A549 (cell line): ENCODE data around the gene HNF4A. TPM values are rescaled to one million over a fixed set of nuclear protein-coding genes. Genes with fewer than 3 reads are reported as not detected.

Experiments used
- ATAC-seq, 2 experiments: fragments of 200-7000 bp in 1 of 2; fragments of >200 bp in 1 of 2; cut with Nextera tagmentation in 1 of 2; cut with Tn5 transposase in 1 of 2; 3 replicates each; pipeline versions ENCODE4 v1.8.0 to v1.9.1; 2018 to 2020; ENCODE audit warnings: mild to moderate bottlenecking in 1 of 2, moderate library complexity in 1 of 2
- CTCF ChIA-PET: fragments of 300-600 bp; sonication (Branson Sonifier 250); formaldehyde crosslinking; extraction: SDS; loops from one replicate; lab custom pipeline; 2021; ENCODE audit warnings: antibody characterized with exemption, inconsistent platforms; lab: Yijun Ruan, JAX
- POLR2A ChIA-PET: fragments of 350-600 bp; formaldehyde crosslinking; extraction: SDS; loops from one replicate; lab custom pipeline; 2021; ENCODE audit warnings: antibody characterized with exemption, inconsistent platforms; lab: Yijun Ruan, JAX
- DNase-seq, 2 experiments: peaks; one replicate each; pipeline versions ENCODE4 v3.0.0 to v3.0.0-alpha.2; 2011 to 2016; ENCODE audit warnings: low read depth in 1 of 2, low spot score in 1 of 2
- FAIRE-seq: peaks from 2 replicates; lab custom pipeline; 2011; peaks lifted over from hg19 to GRCh38; lab: Jason Lieb, UNC
- H3K27ac ChIP-seq, 2 experiments: fragments of >200 bp; sonication (Bioruptor Twin); formaldehyde crosslinking; 3 replicates each; pipeline ENCODE4 v1.5.1; 2016 to 2017
- H3K4me1 ChIP-seq: fragments of >200 bp; sonication (Bioruptor Twin); formaldehyde crosslinking; 3 replicates; pipeline ENCODE4 v1.6.1; 2016
- H3K4me2 ChIP-seq: fragments of >200 bp; sonication (Bioruptor Twin); formaldehyde crosslinking; 3 replicates; pipeline ENCODE4 v1.6.1; 2016
- H3K4me3 ChIP-seq: fragments of >200 bp; sonication (Bioruptor Twin); formaldehyde crosslinking; 3 replicates; pipeline ENCODE4 v1.5.1; 2016
- H3K9me3 ChIP-seq: fragments of >200 bp; sonication (Bioruptor Twin); formaldehyde crosslinking; 3 replicates; pipeline ENCODE4 v1.6.1; 2016
- CHD4 ChIP-seq: fragments of 200-600 bp; sonication (generic); IDR thresholded peaks from 2 replicates; pipeline ENCODE4 v1.6.1; 2016; ENCODE audit warnings: antibody characterized with exemption, mild to moderate bottlenecking, borderline replicate concordance
- EP300 ChIP-seq, 2 experiments: fragments of >200 bp; sonication (Bioruptor Twin); formaldehyde crosslinking; IDR thresholded peaks; 2 replicates in 1 of 2; 3 replicates in 1 of 2; pipeline ENCODE4 v1.6.1; 2016 to 2017
- ESRRA ChIP-seq: fragments of 150-350 bp; IDR thresholded peaks from 2 replicates; pipeline ENCODE4 v1.6.1; 2014; ENCODE audit warnings: mild to moderate bottlenecking, low read length, borderline replicate concordance
- FOSL2 ChIP-seq, 2 experiments: fragments of 450-650 bp in 1 of 2; fragments of >200 bp in 1 of 2; sonication (Bioruptor Twin) in 1 of 2; formaldehyde crosslinking; IDR thresholded peaks; 2 replicates each; pipeline versions ENCODE4 v1.5.0 to v1.6.1; 2016 to 2020; ENCODE audit warnings: mild to moderate bottlenecking in 1 of 2, moderate library complexity in 1 of 2
- HOXB13 ChIP-seq: fragments of 250-450 bp; sonication (Bioruptor Pico); IDR thresholded peaks from 2 replicates; pipeline ENCODE4 v1.5.0; 2020; ENCODE audit warnings: low read depth, mild to moderate bottlenecking, moderate library complexity
- JUN ChIP-seq, 2 experiments: fragments of >200 bp; sonication (Bioruptor Twin); formaldehyde crosslinking; IDR thresholded peaks; 2 replicates in 1 of 2; 3 replicates in 1 of 2; pipeline ENCODE4 v1.6.1; 2016 to 2017
- KDM1A ChIP-seq: fragments of 200-600 bp; sonication (generic); IDR thresholded peaks from 2 replicates; pipeline ENCODE4 v1.6.1; 2016; ENCODE audit warnings: low read depth, mild to moderate bottlenecking
- MAZ ChIP-seq: fragments of 150-350 bp; IDR thresholded peaks from 2 replicates; pipeline ENCODE4 v1.6.1; 2014; ENCODE audit warnings: antibody characterized with exemption, low read depth, low read length, borderline replicate concordance
- NFE2L2 ChIP-seq: fragments of 150-350 bp; conservative IDR thresholded peaks from 2 replicates; pipeline ENCODE4 v1.6.1; 2014; ENCODE audit warnings: low read length
- NPAS2 ChIP-seq: fragments of 250-450 bp; sonication (Bioruptor Pico); IDR thresholded peaks from 2 replicates; pipeline ENCODE4 v1.8.0; 2022; ENCODE audit warnings: mild to moderate bottlenecking, moderate library complexity, borderline replicate concordance
- NR3C1 ChIP-seq: fragments of >200 bp; sonication (Bioruptor Twin); formaldehyde crosslinking; IDR thresholded peaks from 3 replicates; pipeline ENCODE4 v1.6.1; 2017
- RARB ChIP-seq: fragments of 250-450 bp; sonication (Bioruptor Pico); IDR thresholded peaks from 2 replicates; pipeline ENCODE4 v1.8.0; 2021; ENCODE audit warnings: mild to moderate bottlenecking, moderate library complexity
- SMC3 ChIP-seq: fragments of >200 bp; sonication (Bioruptor Twin); formaldehyde crosslinking; IDR thresholded peaks from 3 replicates; pipeline ENCODE4 v1.6.1; 2018; ENCODE audit warnings: inconsistent platforms
- SREBF2 ChIP-seq: fragments of 450-650 bp; IDR thresholded peaks from 2 replicates; pipeline ENCODE4 v1.6.1; 2014; ENCODE audit warnings: mild to moderate bottlenecking, moderate library complexity
- TFCP2L1 ChIP-seq: fragments of 250-450 bp; sonication (Bioruptor Pico); IDR thresholded peaks from 2 replicates; pipeline ENCODE4 v1.5.0; 2021; ENCODE audit warnings: mild to moderate bottlenecking
- ZC3H11A ChIP-seq: fragments of 450-650 bp; IDR thresholded peaks from 2 replicates; pipeline ENCODE4 v1.6.1; 2014; ENCODE audit warnings: antibody characterized with exemption, mild to moderate bottlenecking
- ZFP36 ChIP-seq: fragments of 450-650 bp; IDR thresholded peaks from 2 replicates; pipeline ENCODE4 v1.6.1; 2014; ENCODE audit warnings: borderline replicate concordance; ENCODE audit not compliant: partially characterized antibody
- WGBS: methylation state at CpG from one replicate; pipeline ENCODE4 v1.1.6; 2017; ENCODE audit errors: missing lambda C conversion rate; 5-methylcytosine and 5-hydroxymethylcytosine counted together
- polyA plus RNA-seq, 4 experiments: library from polyadenylated mRNA; depleted of rRNA in 3 of 4; stranded (reverse); fragments of >200 nt; fragmentation: RNase III in 1 of 4; extraction: RNeasy Plus Mini Kit Qiagen cat#74134 plus additional on column Dnase treatment in 1 of 4; gene quantifications; 2 replicates in 3 of 4; 3 replicates in 1 of 4; pipeline ENCODE4 v1.2.3, GENCODE V29; 2011 to 2017
- TF ChIP-seq, protein P1 (sequence below): fragments of 250-450 bp; sonication (Bioruptor Pico); IDR thresholded peaks from 2 replicates; pipeline ENCODE4 v1.5.0; 2020; ENCODE audit warnings: low read depth, mild to moderate bottlenecking, moderate library complexity
- TF ChIP-seq, protein P2 (sequence below): fragments of >200 bp; sonication (Bioruptor Twin); formaldehyde crosslinking; IDR thresholded peaks from 3 replicates; pipeline ENCODE4 v1.6.1; 2016
- TF ChIP-seq, protein P3 (sequence below): fragments of 150-350 bp; IDR thresholded peaks from 2 replicates; pipeline ENCODE4 v1.6.1; 2014; ENCODE audit warnings: low read depth, mild to moderate bottlenecking, low read length

Gene HNF4A
- polyA plus RNA-seq, 2 of the 4 experiments (the other 2 are of a cell fraction): 20.0 to 26.2 TPM

DNA sequence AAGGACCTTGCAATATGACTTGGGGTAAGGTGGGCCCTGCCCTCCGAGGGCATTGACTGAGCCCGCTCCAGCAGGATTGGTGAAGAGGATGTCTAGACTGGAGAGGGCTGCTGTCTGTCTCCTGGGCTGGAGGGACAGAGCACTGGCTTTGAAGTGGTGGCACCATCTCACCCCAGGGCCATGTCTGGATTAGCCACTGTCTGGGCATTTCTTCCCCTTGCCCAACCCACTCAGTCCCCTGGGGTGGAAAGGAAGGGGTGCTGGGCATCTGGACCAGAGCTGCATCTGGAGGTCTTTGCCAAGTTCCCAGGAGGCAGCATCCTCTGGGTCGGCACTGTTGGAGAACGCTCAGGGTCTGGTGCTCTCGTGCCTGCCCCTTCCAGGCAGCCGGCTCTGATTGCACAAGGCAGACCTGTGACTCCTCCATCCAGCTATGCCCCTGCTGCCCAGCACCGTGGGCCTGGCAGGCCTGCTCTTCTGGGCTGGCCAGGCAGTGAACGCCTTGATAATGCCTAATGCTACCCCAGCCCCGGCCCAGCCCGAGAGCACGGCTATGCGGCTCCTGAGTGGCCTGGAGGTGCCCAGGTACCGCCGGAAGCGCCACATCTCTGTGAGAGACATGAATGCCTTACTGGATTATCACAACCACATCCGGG lies 18.6 kb upstream of the HNF4A start, which contains the start of gene R3HDML:
TSS of gene R3HDML (plus strand) at position 319 of the 656 bp plus-strand sequence. CDS start at position 434, 115 bp downstream.
- TF ChIP-seq NPAS2 (CRISPR knock-in tag): no peak
- peak; percentile 68 for TF ChIP-seq ZFP36
- Histone ChIP-seq H3K4me1 (peaks cover 18% of the 10 kb centered on the region; the same call in 1 of the 3 replicates), H3K9me3 (no peaks in the 10 kb centered on the region), H3K4me2 (peak within 1 kb of the TSS; percentile 28; the same call in 1 of the 3 replicates), H3K4me3 (no peak within 1 kb of the TSS), H3K27ac (peak within 1 kb of the TSS in 1 of 2 experiments; percentile 33; a peak in 2 of 6 replicates)
- peak in 1 of 2 experiments; percentile 32 for DNase-seq
- no peak for FAIRE-seq
- 74% methylated on average over 12 of the region's 16 CpGs for WGBS
- CTCF ChIA-PET: interaction anchor here (0.5 kb wide), 1 partner anchor 32 kb away, joined by 3 read pairs; no protein-coding TSS in a partner anchor
- POLR2A ChIA-PET: no interaction called here
- peak; percentile 37 to 63; a peak in 4 of 6 replicates for ATAC-seq

DNA sequence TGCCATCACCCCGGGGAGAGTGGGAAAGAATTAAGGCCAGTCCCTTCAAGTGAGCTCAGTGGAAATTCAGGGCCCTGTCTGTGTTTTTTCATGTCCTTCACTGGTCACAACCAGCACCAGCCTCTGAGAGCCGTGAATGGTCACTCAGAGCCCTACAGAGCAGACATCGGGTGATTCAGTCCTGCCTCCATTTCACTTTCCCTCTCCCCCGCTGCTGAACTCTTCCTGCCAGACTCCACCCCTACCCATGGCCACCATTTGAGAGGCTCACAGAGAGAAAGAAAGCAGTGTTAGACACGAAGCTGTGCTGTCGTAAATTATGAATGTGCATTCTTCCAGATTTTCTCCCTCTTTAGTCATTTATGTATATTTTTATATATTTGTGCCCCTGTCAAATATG lies 13.3 kb upstream of the HNF4A start:
- ATAC-seq (no peak), FAIRE-seq (no peak), DNase-seq (no peak)
- 76% methylated on average over 6 of the region's 6 CpGs for WGBS
- ChIA-PET CTCF (interaction anchor here (0.9 to 1.4 kb wide), 4 partner anchors 12 to 41 kb away, joined by 3 to 4 read pairs (median 4); no protein-coding TSS in a partner anchor), POLR2A (no interaction called here)
- H3K4me3 ChIP-seq: no peak overlapping the region
- no peaks in the 10 kb centered on the region for H3K9me3 ChIP-seq
- no peaks in the 10 kb centered on the region; the same call in 2 of the 3 replicates for H3K4me1 ChIP-seq
- H3K27ac ChIP-seq: no peak overlapping the region
- TF ChIP-seq MAZ: no peak
- TF ChIP-seq, protein P1, sequence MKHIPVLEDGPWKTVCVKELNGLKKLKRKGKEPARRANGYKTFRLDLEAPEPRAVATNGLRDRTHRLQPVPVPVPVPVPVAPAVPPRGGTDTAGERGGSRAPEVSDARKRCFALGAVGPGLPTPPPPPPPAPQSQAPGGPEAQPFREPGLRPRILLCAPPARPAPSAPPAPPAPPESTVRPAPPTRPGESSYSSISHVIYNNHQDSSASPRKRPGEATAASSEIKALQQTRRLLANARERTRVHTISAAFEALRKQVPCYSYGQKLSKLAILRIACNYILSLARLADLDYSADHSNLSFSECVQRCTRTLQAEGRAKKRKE (CRISPR knock-in tag): no peak
- no peak for TF ChIP-seq NFE2L2
- TF ChIP-seq ZC3H11A: no peak
- TF ChIP-seq FOSL2 (IDR thresholded peaks at IDR 0.05): no peak
- TF ChIP-seq FOSL2 (CRISPR knock-in tag; IDR thresholded peaks at IDR 0.05): no peak
- no peak for TF ChIP-seq HOXB13
- no peak for TF ChIP-seq NR3C1
- no peak overlapping the region for H3K4me2 ChIP-seq

DNA sequence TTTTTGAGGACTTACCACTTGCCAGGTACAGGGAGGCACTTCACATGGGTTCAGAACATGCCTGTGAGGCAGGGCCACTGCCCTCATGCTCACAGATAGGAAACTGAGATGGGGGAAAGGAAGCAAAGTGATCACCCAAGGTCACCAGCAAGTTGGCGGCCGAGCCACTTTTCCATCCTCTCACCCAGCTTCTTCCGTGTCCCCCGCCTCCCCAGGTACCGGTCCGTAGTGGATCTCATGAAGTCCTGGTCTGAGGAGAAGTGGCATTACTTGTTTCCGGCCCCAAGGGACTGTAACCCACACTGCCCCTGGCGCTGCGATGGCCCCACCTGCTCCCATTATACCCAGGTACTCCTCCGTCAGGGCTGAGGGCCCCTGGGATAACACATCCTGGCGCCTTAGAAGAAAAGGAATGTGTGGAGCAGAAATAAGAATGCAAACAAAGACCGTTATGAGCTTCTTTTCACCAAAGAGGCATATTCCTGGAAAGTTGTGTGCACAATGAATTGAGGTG lies 12.3 kb upstream of the HNF4A start:
- Histone ChIP-seq H3K4me3 (no peak overlapping the region), H3K27ac (no peak overlapping the region), H3K9me3 (no peaks in the 10 kb centered on the region), H3K4me1 (no peaks in the 10 kb centered on the region), H3K4me2 (no peak overlapping the region)
- no peak for ATAC-seq
- TF ChIP-seq NR3C1: no peak
- no peak for TF ChIP-seq RARB (CRISPR knock-in tag)
- TF ChIP-seq NFE2L2: no peak
- TF ChIP-seq SMC3: no peak
- no peak for TF ChIP-seq EP300 (IDR thresholded peaks at IDR 0.05)
- POLR2A ChIA-PET: no interaction called here
- CTCF ChIA-PET: interaction anchor here (0.8 to 1.3 kb wide), 3 partner anchors 13 to 40 kb away, joined by 3 to 4 read pairs (median 4); no protein-coding TSS in a partner anchor
- no peak for FAIRE-seq
- no peak for DNase-seq
- 71% methylated on average over 10 of the region's 12 CpGs for WGBS

DNA sequence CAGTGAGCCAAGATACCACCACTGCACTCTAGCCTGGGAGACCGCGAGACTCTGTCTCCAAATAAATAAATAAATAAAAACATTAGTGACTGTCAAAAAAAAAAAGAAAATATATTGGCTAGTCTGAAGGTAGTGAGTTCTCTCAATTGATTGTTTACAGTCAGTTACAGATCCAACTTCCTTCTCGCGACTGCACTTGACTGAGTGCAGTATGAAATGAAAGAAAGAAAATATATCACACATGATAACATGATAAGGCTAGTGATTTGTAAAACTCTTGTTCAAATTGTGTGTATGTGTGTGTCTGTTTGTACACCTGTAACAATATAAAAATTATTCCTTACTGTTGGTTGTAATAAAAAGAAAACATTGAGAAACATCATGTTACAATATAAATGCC lies 10.8 kb upstream of the HNF4A start:
- CTCF ChIA-PET: interaction anchor here (0.6 to 1.0 kb wide), 3 partner anchors 36 to 128 kb away, joined by 3 read pairs; no protein-coding TSS in a partner anchor
- DNase-seq (no peak), ATAC-seq (no peak), FAIRE-seq (no peak)
- 90% methylated on average over 4 of the region's 4 CpGs for whole genome bisulfite sequencing
- TF ChIP-seq TFCP2L1: no peak
- no peak for TF ChIP-seq ESRRA
- no peak for TF ChIP-seq KDM1A
- TF ChIP-seq CHD4: no peak
- TF ChIP-seq EP300 (IDR thresholded peaks at IDR 0.05): no peak
- no peak for TF ChIP-seq JUN (IDR thresholded peaks at IDR 0.05)
- TF ChIP-seq, protein P2, sequence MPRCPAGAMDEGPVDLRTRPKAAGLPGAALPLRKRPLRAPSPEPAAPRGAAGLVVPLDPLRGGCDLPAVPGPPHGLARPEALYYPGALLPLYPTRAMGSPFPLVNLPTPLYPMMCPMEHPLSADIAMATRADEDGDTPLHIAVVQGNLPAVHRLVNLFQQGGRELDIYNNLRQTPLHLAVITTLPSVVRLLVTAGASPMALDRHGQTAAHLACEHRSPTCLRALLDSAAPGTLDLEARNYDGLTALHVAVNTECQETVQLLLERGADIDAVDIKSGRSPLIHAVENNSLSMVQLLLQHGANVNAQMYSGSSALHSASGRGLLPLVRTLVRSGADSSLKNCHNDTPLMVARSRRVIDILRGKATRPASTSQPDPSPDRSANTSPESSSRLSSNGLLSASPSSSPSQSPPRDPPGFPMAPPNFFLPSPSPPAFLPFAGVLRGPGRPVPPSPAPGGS: no peak
- TF ChIP-seq, protein P3, sequence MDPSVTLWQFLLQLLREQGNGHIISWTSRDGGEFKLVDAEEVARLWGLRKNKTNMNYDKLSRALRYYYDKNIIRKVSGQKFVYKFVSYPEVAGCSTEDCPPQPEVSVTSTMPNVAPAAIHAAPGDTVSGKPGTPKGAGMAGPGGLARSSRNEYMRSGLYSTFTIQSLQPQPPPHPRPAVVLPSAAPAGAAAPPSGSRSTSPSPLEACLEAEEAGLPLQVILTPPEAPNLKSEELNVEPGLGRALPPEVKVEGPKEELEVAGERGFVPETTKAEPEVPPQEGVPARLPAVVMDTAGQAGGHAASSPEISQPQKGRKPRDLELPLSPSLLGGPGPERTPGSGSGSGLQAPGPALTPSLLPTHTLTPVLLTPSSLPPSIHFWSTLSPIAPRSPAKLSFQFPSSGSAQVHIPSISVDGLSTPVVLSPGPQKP: no peak
- no peak for TF ChIP-seq SREBF2
- no peak overlapping the region for H3K4me2 ChIP-seq
- H3K9me3 ChIP-seq: no peaks in the 10 kb centered on the region
- H3K27ac ChIP-seq: no peak overlapping the region
- POLR2A ChIA-PET: no interaction called here
- no peak overlapping the region for H3K4me3 ChIP-seq
- no peaks in the 10 kb centered on the region for H3K4me1 ChIP-seq
